K562 (cell line): ENCODE data around the gene MSI1. TPM values are rescaled to one million over a fixed set of nuclear protein-coding genes. Genes with fewer than 3 reads are reported as not detected.
A peak's percentile ranks its signal among the peaks of the same experiment; 100 is the strongest.

ENCODE experiments used
- AFF1 ChIP-seq, 2 experiments: fragments of 450-650 bp; IDR thresholded peaks; 2 replicates each; pipeline ENCODE4 v1.6.1; 2018; ENCODE audit warnings: mild to moderate bottlenecking in 2 of 2, low read depth in 1 of 2; ENCODE audit not compliant: partially characterized antibody in 2 of 2
- HNRNPUL1 ChIP-seq: fragments of 200-400 bp; formaldehyde crosslinking; IDR thresholded peaks from 2 replicates; pipeline ENCODE4 v1.6.1; 2017; ENCODE audit warnings: low read length
- PBX2 ChIP-seq, 2 experiments: IDR thresholded peaks in 1 of 2; conservative IDR thresholded peaks in 1 of 2; 2 replicates each; pipeline ENCODE4 v1.6.1; 2016; ENCODE audit warnings: low read depth in 2 of 2, mild to moderate bottlenecking in 1 of 2, missing compliant biosample characterization in 1 of 2, missing genetic modification characterization in 1 of 2, moderate library complexity in 1 of 2
- polyA plus RNA-seq, 8 experiments: library from polyadenylated mRNA; depleted of rRNA in 4 of 8; stranded (reverse) in 5 of 8; unstranded in 3 of 8; fragments of >200 nt; fragmentation: Nextera tagmentation in 2 of 8; fragmentation: Illumina TruSeq in 1 of 8; extraction: Ambion mirVana in 2 of 8; extraction: Trizol in 1 of 8; gene quantifications; 2 replicates each; pipeline versions ENCODE4 v1.2.1 to v1.2.3, GENCODE V29; 2011 to 2014; ENCODE audit warnings: inconsistent platforms in 1 of 8, missing spikeins in 1 of 8
- total RNA-seq, 7 experiments: library from RNA; depleted of rRNA in 6 of 7; stranded (reverse); fragments of >200 nt in 6 of 7; fragmentation: Illumina TruSeq in 2 of 7; extraction: Trizol in 2 of 7; gene quantifications; 2 replicates each; pipeline versions ENCODE4 v1.2.1 to v1.2.3, GENCODE V29; 2011 to 2021; ENCODE audit warnings: low replicate concordance in 1 of 7
- TF ChIP-seq, protein P1 (sequence below): sonication (generic); formaldehyde crosslinking; IDR thresholded peaks from 2 replicates; pipeline ENCODE4 v1.8.0; 2023; ENCODE audit warnings: mild to moderate bottlenecking, missing genetic modification reagents

The MSI1 gene
- total and polyA plus RNA-seq, 9 of the 15 experiments (the other 6 are each of a cell fraction or from before 2014, with no cell fraction given), result 0.16 TPM; not detected in 8

- TF ChIP-seq PBX2 (CRISPR knock-in tag; IDR thresholded peaks at IDR 0.05; ENCODE audit: low read depth) (no peak), PBX2 (tag; conservative IDR thresholded peaks at IDR 0.05; ENCODE audit: low read depth) (peak; percentile 80), AFF1 (IDR thresholded peaks at IDR 0.05; ENCODE audit: low read depth in 1 of 2, partially characterized antibody in 2 of 2) (peak in 1 of 2 experiments; percentile 23), HNRNPUL1 (no peak)
- TF ChIP-seq, protein P1, sequence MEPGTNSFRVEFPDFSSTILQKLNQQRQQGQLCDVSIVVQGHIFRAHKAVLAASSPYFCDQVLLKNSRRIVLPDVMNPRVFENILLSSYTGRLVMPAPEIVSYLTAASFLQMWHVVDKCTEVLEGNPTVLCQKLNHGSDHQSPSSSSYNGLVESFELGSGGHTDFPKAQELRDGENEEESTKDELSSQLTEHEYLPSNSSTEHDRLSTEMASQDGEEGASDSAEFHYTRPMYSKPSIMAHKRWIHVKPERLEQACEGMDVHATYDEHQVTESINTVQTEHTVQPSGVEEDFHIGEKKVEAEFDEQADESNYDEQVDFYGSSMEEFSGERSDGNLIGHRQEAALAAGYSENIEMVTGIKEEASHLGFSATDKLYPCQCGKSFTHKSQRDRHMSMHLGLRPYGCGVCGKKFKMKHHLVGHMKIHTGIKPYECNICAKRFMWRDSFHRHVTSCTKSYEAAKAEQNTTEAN (CRISPR knock-in tag), result no peak
Observed at GRCh38 chr12:120381752-120382419, 12.9 kb upstream of the MSI1 start (continued).
